Measurements from ENCODE around the gene COBL. TPM values are rescaled to one million over a fixed set of nuclear protein-coding genes. Genes with fewer than 3 reads are reported as not detected.

COBL gene
- total RNA-seq, 1 donor from 2014 or later: 0.11 TPM

DNA sequence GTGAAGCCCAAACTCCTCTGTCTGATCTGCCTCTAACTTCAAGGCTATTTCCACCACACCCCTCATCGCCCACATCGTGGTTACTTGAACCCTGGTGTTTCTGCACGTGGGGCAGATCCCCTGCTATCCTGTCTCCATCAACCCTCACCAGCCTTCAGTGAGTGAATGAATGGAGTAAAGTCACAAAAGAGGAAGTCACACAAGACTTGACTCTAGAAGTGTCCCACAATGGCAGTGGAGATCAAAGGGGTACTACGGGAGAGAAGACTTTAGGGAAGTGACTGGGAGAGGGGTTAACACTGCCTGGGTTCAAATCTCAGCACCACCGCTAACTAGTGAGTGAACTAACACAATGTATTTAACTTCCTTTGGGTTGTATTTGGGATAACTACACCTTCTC lies 85.9 kb downstream of the COBL start:
- Histone ChIP-seq H3K9me3 (no peaks in the 10 kb centered on the region), H3K27me3 (no peaks in the 10 kb centered on the region), H3K4me3 (no peak overlapping the region), H3K36me3 (no peaks in the 10 kb centered on the region), H3K4me1 (no peaks in the 10 kb centered on the region), H3K27ac (no peak overlapping the region)
- intact Hi-C loops (cut with DNase I): no loop called here
- TF ChIP-seq, protein P1, sequence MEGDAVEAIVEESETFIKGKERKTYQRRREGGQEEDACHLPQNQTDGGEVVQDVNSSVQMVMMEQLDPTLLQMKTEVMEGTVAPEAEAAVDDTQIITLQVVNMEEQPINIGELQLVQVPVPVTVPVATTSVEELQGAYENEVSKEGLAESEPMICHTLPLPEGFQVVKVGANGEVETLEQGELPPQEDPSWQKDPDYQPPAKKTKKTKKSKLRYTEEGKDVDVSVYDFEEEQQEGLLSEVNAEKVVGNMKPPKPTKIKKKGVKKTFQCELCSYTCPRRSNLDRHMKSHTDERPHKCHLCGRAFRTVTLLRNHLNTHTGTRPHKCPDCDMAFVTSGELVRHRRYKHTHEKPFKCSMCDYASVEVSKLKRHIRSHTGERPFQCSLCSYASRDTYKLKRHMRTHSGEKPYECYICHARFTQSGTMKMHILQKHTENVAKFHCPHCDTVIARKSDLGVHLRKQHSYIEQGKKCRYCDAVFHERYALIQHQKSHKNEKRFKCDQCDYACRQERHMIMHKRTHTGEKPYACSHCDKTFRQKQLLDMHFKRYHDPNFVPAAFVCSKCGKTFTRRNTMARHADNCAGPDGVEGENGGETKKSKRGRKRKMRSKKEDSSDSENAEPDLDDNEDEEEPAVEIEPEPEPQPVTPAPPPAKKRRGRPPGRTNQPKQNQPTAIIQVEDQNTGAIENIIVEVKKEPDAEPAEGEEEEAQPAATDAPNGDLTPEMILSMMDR (IDR thresholded peaks at IDR 0.05): no peak
- no peak for DNase-seq (ENCODE audit: low spot score in 2 of 2)

DNA sequence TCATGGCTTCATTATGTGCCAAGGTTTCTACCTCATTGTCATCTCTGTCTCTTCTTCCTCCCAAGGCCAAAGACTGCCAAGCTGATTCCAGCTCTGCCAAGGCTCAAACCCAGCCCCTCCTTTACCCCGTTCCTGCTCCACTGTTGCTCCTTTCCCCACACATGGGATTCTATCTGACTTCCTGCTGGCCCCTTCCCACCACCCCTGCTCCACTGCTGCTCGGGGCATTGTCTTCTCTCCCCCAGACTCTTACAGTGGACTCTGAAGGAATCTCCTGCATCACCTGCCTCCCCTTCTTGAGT lies 86.3 kb downstream of the COBL start:
- H3K27me3 ChIP-seq: no peaks in the 10 kb centered on the region
- no peaks in the 10 kb centered on the region for H3K4me1 ChIP-seq
- no peak overlapping the region for H3K4me3 ChIP-seq
- no peaks in the 10 kb centered on the region for H3K9me3 ChIP-seq
- TF ChIP-seq, protein P1 (IDR thresholded peaks at IDR 0.05): no peak
- intact Hi-C loops (cut with DNase I): no loop called here
- H3K36me3 ChIP-seq: no peaks in the 10 kb centered on the region
- no peak overlapping the region for H3K27ac ChIP-seq
- no peak for DNase-seq (ENCODE audit: low spot score in 2 of 2)

DNA sequence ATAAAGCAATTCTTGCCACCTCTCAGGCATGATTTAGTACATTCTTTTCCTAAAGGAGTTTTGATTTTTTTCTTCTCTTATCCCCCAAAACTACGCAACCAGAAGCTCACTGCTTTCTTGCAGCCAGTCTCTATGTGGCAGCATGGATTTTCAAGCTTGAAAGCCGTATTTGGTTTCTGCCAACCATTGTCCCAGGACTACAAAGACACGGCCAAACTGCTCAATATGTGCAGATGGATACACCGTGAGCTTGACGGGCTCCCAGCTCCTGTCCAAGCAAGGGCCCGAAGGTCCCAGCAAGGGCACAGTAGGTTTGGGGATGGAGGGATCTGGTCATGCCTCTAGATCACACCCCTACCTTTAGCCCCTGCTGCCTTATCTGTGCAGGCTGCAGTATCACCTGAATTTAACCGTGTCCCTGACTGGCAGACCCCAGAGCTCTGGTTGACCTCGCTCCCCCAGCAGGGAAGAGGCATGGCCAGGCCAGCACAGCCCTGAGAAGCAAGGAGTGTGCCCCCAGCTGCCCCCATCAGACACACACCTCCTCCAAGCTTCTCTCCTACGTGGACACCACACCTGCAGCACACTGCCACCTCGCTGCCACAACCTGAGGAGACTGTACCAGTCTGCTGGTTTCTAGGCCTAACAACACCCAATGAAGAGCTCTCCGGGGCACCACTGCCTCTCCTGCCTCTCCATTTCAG lies 86.8 kb downstream of the COBL start:
- no peaks in the 10 kb centered on the region for H3K36me3 ChIP-seq
- no peak overlapping the region for H3K27ac ChIP-seq
- no peak overlapping the region for H3K4me3 ChIP-seq
- intact Hi-C loops (cut with DNase I): no loop called here
- H3K4me1 ChIP-seq: no peaks in the 10 kb centered on the region
- H3K9me3 ChIP-seq: no peaks in the 10 kb centered on the region
- H3K27me3 ChIP-seq: no peaks in the 10 kb centered on the region
- TF ChIP-seq, protein P1 (IDR thresholded peaks at IDR 0.05): no peak
- no peak for DNase-seq (ENCODE audit: low spot score in 2 of 2)

DNA sequence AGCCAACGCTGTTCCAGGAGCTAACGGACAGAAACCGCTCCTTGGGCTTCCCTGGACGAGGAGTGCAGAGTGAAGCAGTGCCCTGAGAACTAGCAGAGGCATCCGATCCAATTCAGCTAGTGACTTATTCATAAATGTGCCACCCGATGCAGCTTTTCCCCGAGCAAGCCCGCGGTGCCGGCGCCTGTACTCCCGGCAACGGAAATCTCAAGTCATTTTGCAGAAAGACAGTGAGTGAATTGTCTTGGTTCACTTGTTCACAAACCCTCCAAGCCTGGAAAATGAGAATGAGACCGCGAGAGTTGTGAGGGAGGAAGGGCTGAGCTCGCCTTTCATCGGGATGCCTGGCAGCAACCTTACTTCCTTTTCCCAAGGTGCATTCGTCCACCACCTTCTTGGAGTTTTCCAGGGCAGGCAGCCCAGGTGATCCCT lies 87.5 kb downstream of the COBL start:
- Histone ChIP-seq H3K4me1 (no peaks in the 10 kb centered on the region), H3K36me3 (no peaks in the 10 kb centered on the region), H3K4me3 (no peak overlapping the region), H3K9me3 (no peaks in the 10 kb centered on the region), H3K27ac (no peak overlapping the region), H3K27me3 (no peaks in the 10 kb centered on the region)
- TF ChIP-seq, protein P1 (IDR thresholded peaks at IDR 0.05): no peak
- intact Hi-C loops (cut with DNase I): no loop called here
- DNase-seq (ENCODE audit: low spot score in 2 of 2): no peak

DNA sequence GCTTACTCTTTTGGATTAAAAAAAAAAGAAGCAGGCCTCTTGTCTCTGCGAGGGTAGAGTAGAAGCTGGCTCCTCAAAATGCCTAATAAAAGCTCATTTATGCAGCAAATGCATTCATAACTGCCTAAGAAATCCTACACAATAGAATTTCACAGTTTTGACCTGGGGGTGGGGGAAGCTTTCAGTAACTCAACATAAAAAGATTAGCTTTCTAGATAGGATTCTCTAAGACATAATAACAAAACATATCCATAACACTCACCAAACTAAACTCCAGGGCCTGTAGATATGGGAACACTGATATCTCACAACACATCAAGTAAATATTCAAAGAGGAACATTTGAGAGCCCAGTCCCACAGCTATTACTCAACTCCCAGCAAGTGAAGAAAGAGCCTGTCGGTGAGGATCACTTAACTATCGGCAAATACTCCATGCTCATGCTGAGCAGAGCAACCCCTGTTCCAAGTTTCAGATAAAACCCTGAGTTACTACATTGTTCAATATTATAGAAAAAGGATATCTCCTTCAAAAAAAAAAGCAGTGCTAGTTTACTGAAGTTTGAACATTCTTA lies 88.1 kb downstream of the COBL start:
- Histone ChIP-seq H3K9me3 (no peaks in the 10 kb centered on the region), H3K27ac (no peak overlapping the region), H3K4me3 (no peak overlapping the region)

More for the DNA sequence above, 88.1 kb downstream of the COBL start:
- Histone ChIP-seq H3K36me3 (no peaks in the 10 kb centered on the region), H3K4me1 (no peaks in the 10 kb centered on the region), H3K27me3 (no peaks in the 10 kb centered on the region)
- intact Hi-C loops (cut with DNase I): no loop called here
- DNase-seq (ENCODE audit: low spot score in 2 of 2): no peak
- TF ChIP-seq, protein P1 (IDR thresholded peaks at IDR 0.05): no peak

All from ascending aorta (tissue), 2 donors.